Testis (tissue), 2 donors: Measurements from ENCODE around the gene TRAK1.

Source experiments
- POLR2A ChIP-seq: fragments of 450-650 bp; IDR thresholded peaks from one replicate; pipeline ENCODE4 v1.6.1; 2017; ENCODE audit warnings: antibody characterized with exemption, mild to moderate bottlenecking, moderate library complexity
- TF ChIP-seq, protein P1 (sequence below), 3 experiments: fragments of 450-650 bp in 2 of 3; fragments of 200-600 bp in 1 of 3; sonication (generic) in 1 of 3; IDR thresholded peaks; one replicate each; pipeline ENCODE4 v1.5.1; 2016 to 2019; ENCODE audit warnings: antibody characterized with exemption in 3 of 3, mild to moderate bottlenecking in 2 of 3, moderate library complexity in 1 of 3

DNA sequence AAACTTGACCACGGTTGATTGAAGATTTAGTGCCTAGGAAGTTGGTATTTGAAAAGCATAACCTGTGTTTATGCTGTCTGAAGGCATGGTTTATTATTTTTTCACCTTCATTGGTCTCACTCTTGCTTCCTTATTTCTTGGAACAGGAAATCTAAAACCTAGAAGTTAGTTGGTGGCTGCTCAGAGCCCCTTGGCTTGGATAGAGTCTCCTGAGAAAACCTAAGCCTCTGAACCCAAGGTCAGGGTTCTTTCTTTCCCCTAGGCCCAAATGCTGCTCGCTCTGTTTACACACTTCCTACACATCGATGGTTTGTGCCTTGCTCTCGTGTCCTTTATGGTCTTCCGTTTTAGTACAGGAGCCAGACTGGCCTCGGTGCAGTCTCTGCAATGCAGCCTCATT, 82.2 kb downstream of the TRAK1 start:
- TF ChIP-seq, protein P1, sequence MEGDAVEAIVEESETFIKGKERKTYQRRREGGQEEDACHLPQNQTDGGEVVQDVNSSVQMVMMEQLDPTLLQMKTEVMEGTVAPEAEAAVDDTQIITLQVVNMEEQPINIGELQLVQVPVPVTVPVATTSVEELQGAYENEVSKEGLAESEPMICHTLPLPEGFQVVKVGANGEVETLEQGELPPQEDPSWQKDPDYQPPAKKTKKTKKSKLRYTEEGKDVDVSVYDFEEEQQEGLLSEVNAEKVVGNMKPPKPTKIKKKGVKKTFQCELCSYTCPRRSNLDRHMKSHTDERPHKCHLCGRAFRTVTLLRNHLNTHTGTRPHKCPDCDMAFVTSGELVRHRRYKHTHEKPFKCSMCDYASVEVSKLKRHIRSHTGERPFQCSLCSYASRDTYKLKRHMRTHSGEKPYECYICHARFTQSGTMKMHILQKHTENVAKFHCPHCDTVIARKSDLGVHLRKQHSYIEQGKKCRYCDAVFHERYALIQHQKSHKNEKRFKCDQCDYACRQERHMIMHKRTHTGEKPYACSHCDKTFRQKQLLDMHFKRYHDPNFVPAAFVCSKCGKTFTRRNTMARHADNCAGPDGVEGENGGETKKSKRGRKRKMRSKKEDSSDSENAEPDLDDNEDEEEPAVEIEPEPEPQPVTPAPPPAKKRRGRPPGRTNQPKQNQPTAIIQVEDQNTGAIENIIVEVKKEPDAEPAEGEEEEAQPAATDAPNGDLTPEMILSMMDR (IDR thresholded peaks at IDR 0.05), result no peak
- TF ChIP-seq POLR2A, result no peak
